Activated B cell treated with CpG ODN at 0.5 μM for 24 hours (primary cell): ENCODE results near the gene DAPK1. TPM values are rescaled to one million over a fixed set of nuclear protein-coding genes. Genes with fewer than 3 reads are reported as not detected.

ENCODE experiments used
- ATAC-seq: fragments of 200-7000 bp; cut with Tn5 transposase; one replicate; pipeline ENCODE4 v1.10.0; 2021; ENCODE audit warnings: low read depth, mild to moderate bottlenecking, moderate library complexity
- CTCF ChIA-PET: fragments of 350-600 bp; sonication (Branson Sonifier 250); formaldehyde crosslinking; loops from one replicate; lab custom pipeline; 2021; ENCODE audit warnings: antibody characterized with exemption; lab: Charles Lee
- POLR2A ChIA-PET: fragments of 350-600 bp; sonication (Branson Sonifier 250); formaldehyde crosslinking; loops from one replicate; lab custom pipeline; 2021; ENCODE audit warnings: antibody characterized with exemption; lab: Charles Lee
- DNase-seq: peaks from one replicate; pipeline ENCODE4 v3.0.0; 2022
- H3K27ac Mint-ChIP-seq: one replicate; pipeline ENCODE4 v1.8.0; 2020; ENCODE audit warnings: mixed read lengths
- H3K27me3 Mint-ChIP-seq: one replicate; pipeline ENCODE4 v1.8.0; 2021; ENCODE audit warnings: mixed read lengths
- H3K36me3 Mint-ChIP-seq: one replicate; pipeline ENCODE4 v1.8.0; 2021; ENCODE audit warnings: low read depth, mixed read lengths
- H3K4me1 Mint-ChIP-seq: one replicate; pipeline ENCODE4 v1.8.0; 2021; ENCODE audit warnings: mixed read lengths
- H3K4me3 Mint-ChIP-seq: one replicate; pipeline ENCODE4 v1.8.0; 2020; ENCODE audit warnings: mild to moderate bottlenecking, mixed read lengths
- H3K9me3 Mint-ChIP-seq: one replicate; pipeline ENCODE4 v1.8.0; 2020; ENCODE audit warnings: mixed read lengths
- intact Hi-C: fragments of 100-400 bp; cut with micrococcal nuclease; formaldehyde crosslinking; loops from one replicate; pipeline ENCODE4 v1.15.1; 2024
- total RNA-seq: library from RNA; stranded (reverse); gene quantifications from 2 replicates; pipeline ENCODE4 v1.2.3, GENCODE V29; 2022
- TF ChIP-seq, protein P1 (sequence below): fragments of 200-600 bp; IDR thresholded peaks from one replicate; pipeline ENCODE4 v1.8.0; 2022; ENCODE audit warnings: antibody characterized with exemption, mild to moderate bottlenecking

The DAPK1 gene
- total RNA-seq, 1 donor from 2014 or later: 1.0 TPM

GRCh38 chr9:87663556-87663955, 165.9 kb downstream of the DAPK1 start:
- TF ChIP-seq, protein P1, sequence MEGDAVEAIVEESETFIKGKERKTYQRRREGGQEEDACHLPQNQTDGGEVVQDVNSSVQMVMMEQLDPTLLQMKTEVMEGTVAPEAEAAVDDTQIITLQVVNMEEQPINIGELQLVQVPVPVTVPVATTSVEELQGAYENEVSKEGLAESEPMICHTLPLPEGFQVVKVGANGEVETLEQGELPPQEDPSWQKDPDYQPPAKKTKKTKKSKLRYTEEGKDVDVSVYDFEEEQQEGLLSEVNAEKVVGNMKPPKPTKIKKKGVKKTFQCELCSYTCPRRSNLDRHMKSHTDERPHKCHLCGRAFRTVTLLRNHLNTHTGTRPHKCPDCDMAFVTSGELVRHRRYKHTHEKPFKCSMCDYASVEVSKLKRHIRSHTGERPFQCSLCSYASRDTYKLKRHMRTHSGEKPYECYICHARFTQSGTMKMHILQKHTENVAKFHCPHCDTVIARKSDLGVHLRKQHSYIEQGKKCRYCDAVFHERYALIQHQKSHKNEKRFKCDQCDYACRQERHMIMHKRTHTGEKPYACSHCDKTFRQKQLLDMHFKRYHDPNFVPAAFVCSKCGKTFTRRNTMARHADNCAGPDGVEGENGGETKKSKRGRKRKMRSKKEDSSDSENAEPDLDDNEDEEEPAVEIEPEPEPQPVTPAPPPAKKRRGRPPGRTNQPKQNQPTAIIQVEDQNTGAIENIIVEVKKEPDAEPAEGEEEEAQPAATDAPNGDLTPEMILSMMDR: no peak
- peaks cover 6% of the 10 kb centered on the region for H3K9me3 Mint-ChIP-seq
- no peak for DNase-seq
- ChIA-PET CTCF (no interaction called here), POLR2A (no interaction called here)
- no peaks in the 10 kb centered on the region for H3K27me3 Mint-ChIP-seq
- H3K4me1 Mint-ChIP-seq: no peaks in the 10 kb centered on the region
- H3K4me3 Mint-ChIP-seq: no peak overlapping the region
- no peak overlapping the region for H3K27ac Mint-ChIP-seq
- no peak for ATAC-seq
- no peaks in the 10 kb centered on the region for H3K36me3 Mint-ChIP-seq
- intact Hi-C loops: loop anchor here (10.0 kb wide), 1 partner anchor 1229 kb away; no protein-coding TSS in a partner anchor

- H3K4me3 Mint-ChIP-seq: no peak overlapping the region
- POLR2A ChIA-PET: no interaction called here
- TF ChIP-seq, protein P1: no peak
- H3K27me3 Mint-ChIP-seq: no peaks in the 10 kb centered on the region
- H3K27ac Mint-ChIP-seq: no peak overlapping the region
- peaks cover 6% of the 10 kb centered on the region for H3K9me3 Mint-ChIP-seq
- H3K36me3 Mint-ChIP-seq: no peaks in the 10 kb centered on the region
- intact Hi-C loops: loop anchor here (10.0 kb wide), 1 partner anchor 1230 kb away; no protein-coding TSS in a partner anchor
- ATAC-seq (no peak), DNase-seq (no peak)
- H3K4me1 Mint-ChIP-seq: no peaks in the 10 kb centered on the region
- CTCF ChIA-PET: no interaction called here
Observed at GRCh38 chr9:87664153-87665060, 166.7 kb downstream of the DAPK1 start.

DNA sequence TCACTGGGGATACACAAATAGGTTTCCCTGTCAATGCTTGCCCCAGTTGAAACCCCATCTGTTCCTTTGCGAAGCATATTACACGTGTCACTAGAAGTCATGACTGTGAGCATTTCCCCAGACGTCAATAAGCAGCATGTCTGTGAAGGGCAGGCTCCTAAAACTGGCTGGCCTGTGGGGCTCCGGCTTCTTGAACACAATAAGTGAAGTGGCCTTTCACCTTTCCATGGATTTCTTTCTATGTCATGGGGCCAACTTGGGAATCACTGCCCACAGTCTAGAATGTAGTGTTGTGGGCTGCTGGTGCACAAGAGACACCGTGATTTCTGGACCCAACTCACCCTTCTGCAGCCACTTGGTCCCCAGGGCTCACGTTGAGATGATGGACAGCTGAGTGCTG, 167.8 kb downstream of the DAPK1 start:
- CTCF ChIA-PET: no interaction called here
- TF ChIP-seq, protein P1: no peak
- intact Hi-C loops: loop anchor here (10.0 kb wide), 1 partner anchor 1231 kb away; no protein-coding TSS in a partner anchor

DNA sequence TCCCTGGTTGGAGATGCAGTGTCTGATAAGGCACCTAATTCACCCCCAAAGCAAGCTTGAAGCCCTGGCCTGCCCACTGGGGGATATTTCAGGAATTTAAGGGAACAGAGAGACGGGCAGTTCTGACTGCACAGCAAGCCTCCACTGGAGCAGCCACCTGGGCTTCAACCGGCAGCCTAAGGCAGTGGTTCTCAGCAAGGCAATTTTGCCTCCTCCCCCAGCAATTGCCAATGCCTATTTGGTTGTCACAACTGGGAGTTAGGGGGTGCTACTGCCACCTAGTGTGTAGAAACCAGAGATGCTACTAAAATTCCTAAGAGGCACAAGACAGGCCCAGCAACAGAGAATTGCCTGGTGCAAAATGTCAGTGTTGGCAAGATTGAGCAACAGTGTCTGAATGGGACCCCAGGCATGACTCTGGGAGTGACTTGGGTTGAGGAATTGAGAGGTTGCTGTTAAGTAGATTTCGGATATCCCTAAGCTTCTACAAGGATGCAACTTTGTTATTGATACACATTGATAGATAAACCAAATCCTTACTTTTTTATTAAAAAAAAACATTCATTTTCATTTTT, 169.6 kb downstream of the DAPK1 start:
- DNase-seq (no peak), ATAC-seq (no peak)
- H3K9me3 Mint-ChIP-seq: no peaks in the 10 kb centered on the region
- no peak overlapping the region for H3K4me3 Mint-ChIP-seq
- ChIA-PET POLR2A (no interaction called here), CTCF (interaction anchor here (0.9 kb wide), 1 partner anchor 18 kb away, joined by 4 read pairs; no protein-coding TSS in a partner anchor)
- TF ChIP-seq, protein P1: no peak
- H3K27ac Mint-ChIP-seq: no peak overlapping the region
- intact Hi-C loops: loop anchor here (10.0 kb wide), 1 partner anchor 1232 kb away; no protein-coding TSS in a partner anchor
- H3K36me3 Mint-ChIP-seq: no peaks in the 10 kb centered on the region
- no peaks in the 10 kb centered on the region for H3K27me3 Mint-ChIP-seq
- H3K4me1 Mint-ChIP-seq: no peaks in the 10 kb centered on the region

More for the DNA sequence above, 167.8 kb downstream of the DAPK1 start:
- Mint-ChIP-seq H3K27me3 (no peaks in the 10 kb centered on the region), H3K4me3 (no peak overlapping the region), H3K9me3 (peaks cover 6% of the 10 kb centered on the region), H3K27ac (no peak overlapping the region), H3K4me1 (no peaks in the 10 kb centered on the region), H3K36me3 (no peaks in the 10 kb centered on the region)
- POLR2A ChIA-PET: no interaction called here
- DNase-seq (no peak), ATAC-seq (no peak)

GRCh38 chr9:87668222-87668621, 170.6 kb downstream of the DAPK1 start:
- CTCF ChIA-PET: interaction anchor here (0.9 kb wide), 1 partner anchor 19 kb away, joined by 4 read pairs; no protein-coding TSS in a partner anchor
- H3K4me3 Mint-ChIP-seq: no peak overlapping the region
- H3K27ac Mint-ChIP-seq: no peak overlapping the region
- intact Hi-C loops: loop anchor here (10.0 kb wide), 1 partner anchor 1233 kb away; no protein-coding TSS in a partner anchor
- POLR2A ChIA-PET: no interaction called here
- no peaks in the 10 kb centered on the region for H3K36me3 Mint-ChIP-seq
- ATAC-seq (no peak), DNase-seq (no peak)
- H3K27me3 Mint-ChIP-seq: no peaks in the 10 kb centered on the region
- no peaks in the 10 kb centered on the region for H3K4me1 Mint-ChIP-seq
- no peaks in the 10 kb centered on the region for H3K9me3 Mint-ChIP-seq
- TF ChIP-seq, protein P1: no peak
